Glutamatergic neuron (in vitro differentiated cells): ENCODE data around the gene ZNF12. TPM values are rescaled to one million over a fixed set of nuclear protein-coding genes. Genes with fewer than 3 reads are reported as not detected.
"Not testable (repeated sequence)": the region's sequence is repeated elsewhere in the genome, so short reads cannot be mapped to it uniquely, and the experiment has no call there.

Source experiments
- DNase-seq: peaks from one replicate; pipeline ENCODE4 v3.0.0; 2022
- H3K27ac Mint-ChIP-seq: one replicate; pipeline ENCODE4 v1.8.0; 2020; ENCODE audit warnings: mild to moderate bottlenecking, mixed read lengths, inconsistent platforms; ENCODE audit not compliant: unreplicated experiment
- H3K27me3 Mint-ChIP-seq: one replicate; pipeline ENCODE4 v1.8.0; 2020; ENCODE audit warnings: mild to moderate bottlenecking, moderate library complexity, mixed read lengths, inconsistent platforms; ENCODE audit not compliant: unreplicated experiment
- H3K36me3 Mint-ChIP-seq: one replicate; pipeline ENCODE4 v1.8.0; 2020; ENCODE audit warnings: mild to moderate bottlenecking, mixed read lengths, inconsistent platforms; ENCODE audit not compliant: unreplicated experiment
- H3K4me1 Mint-ChIP-seq: one replicate; pipeline ENCODE4 v1.8.0; 2020; ENCODE audit warnings: mild to moderate bottlenecking, low read depth, mixed read lengths, inconsistent platforms; ENCODE audit not compliant: unreplicated experiment
- H3K4me3 Mint-ChIP-seq: one replicate; pipeline ENCODE4 v1.8.0; 2020; ENCODE audit warnings: mild to moderate bottlenecking, mixed read lengths, inconsistent platforms; ENCODE audit not compliant: unreplicated experiment
- H3K9me3 Mint-ChIP-seq: one replicate; pipeline ENCODE4 v1.8.0; 2020; ENCODE audit warnings: mild to moderate bottlenecking, moderate library complexity, mixed read lengths, inconsistent platforms; ENCODE audit not compliant: unreplicated experiment
- CTCF ChIP-seq: fragments of 200-600 bp; sonication (generic); IDR thresholded peaks from one replicate; pipeline ENCODE4 v1.5.0; 2021; ENCODE audit not compliant: partially characterized antibody, unreplicated experiment
- total RNA-seq: library from RNA; stranded (reverse); fragmentation: NEBNext Ultra II Directional; extraction: Animal tissue kit (Norgen Biotek cat#: 25700); gene quantifications from one replicate; pipeline ENCODE4 v1.2.1, GENCODE V29; 2021; ENCODE audit not compliant: unreplicated experiment

Gene ZNF12
- total RNA-seq, 1 donor from 2014 or later = 19.6 TPM

DNA sequence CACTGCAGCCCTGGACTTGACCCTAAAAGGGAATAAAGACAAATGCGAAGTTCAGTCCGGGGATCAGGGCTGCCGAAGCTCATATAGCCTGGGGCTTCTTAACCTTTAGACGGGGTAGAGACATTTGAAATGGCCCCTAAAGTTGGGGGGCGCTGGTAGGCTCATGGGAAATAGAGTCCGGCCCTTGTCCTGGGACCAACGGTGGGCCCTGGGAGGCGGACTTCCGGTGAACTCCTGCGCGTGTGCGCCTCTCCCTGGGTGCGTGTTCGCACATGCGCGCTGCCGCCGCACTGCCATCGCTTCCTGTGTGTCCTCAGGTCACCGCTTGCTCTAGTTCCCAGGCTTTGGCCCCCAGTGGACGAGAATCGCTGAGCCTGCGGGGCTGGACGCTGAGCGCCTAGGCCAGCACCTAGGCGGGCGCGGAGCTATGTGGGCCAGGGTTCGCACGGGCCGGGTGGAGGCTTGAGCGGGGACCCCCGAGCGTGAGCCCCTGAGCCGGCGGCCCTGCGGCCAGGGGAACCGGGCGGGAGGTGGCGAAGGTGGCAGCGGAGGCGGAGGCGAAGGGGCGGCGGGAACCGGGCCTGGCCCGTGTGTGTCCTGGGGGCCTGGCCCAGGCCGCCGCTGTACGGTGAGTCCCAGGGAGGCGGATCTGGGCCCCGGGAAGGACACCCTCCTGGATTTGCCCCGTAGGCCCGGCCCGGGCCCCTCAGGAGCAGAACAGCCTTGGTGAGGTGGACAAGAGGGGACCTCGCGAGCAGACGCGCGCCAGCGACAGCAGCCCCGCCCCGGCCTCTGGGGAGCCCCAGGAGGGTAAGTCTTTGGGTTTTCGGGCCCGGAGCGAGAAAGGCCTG, 23.0 kb upstream of the ZNF12 start:
- H3K27ac Mint-ChIP-seq = peak overlapping the region; percentile 73
- peak overlapping the region; percentile 94 for H3K4me3 Mint-ChIP-seq
- no peaks in the 10 kb centered on the region for H3K27me3 Mint-ChIP-seq
- no peaks in the 10 kb centered on the region for H3K9me3 Mint-ChIP-seq
- H3K4me1 Mint-ChIP-seq = peaks cover 5% of the 10 kb centered on the region
- H3K36me3 Mint-ChIP-seq = no peaks in the 10 kb centered on the region
- no peak for TF ChIP-seq CTCF
- peak; percentile 87 for DNase-seq

DNA sequence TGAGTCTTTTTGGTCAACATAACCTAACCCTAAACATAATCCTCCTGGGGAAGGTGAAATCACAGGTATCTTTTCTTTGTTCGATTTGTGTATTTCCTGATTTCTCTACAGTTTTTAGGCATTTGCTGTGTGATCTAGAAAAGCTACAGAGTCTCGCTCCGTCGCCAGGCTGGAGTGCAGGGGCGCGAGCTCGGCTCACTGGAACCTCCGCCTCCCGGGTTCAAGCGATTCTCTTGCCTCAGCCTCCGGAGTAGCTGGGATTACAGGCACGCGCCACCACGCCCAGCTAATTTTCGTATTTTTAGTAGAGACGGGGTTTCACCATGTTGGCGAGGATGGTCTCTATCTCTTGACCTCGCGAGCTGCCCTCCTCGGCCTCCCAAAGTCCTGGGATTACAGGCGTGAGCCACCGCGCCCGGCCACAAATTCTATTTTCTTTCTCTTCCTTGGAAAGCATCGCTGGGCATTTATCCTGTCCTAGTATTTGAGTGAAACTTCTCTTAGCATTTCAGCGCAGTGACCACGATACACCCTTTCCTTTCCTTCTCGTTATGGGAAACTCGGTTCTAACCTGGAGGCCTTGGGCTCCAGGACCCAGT, 22.2 kb upstream of the ZNF12 start:
- DNase-seq, H3K4me1 Mint-ChIP-seq, H3K36me3 Mint-ChIP-seq, H3K27me3 Mint-ChIP-seq, H3K9me3 Mint-ChIP-seq: not testable (repeated sequence)
- H3K27ac Mint-ChIP-seq = peak overlapping the region; percentile 35
- peak overlapping the region; percentile 82 for H3K4me3 Mint-ChIP-seq

- Mint-ChIP-seq H3K27ac (no peak overlapping the region), H3K4me1 (peaks cover 5% of the 10 kb centered on the region), H3K9me3 (no peaks in the 10 kb centered on the region), H3K4me3 (no peak overlapping the region), H3K36me3 (no peaks in the 10 kb centered on the region), H3K27me3 (peaks cover 2% of the 10 kb centered on the region)
- no peak for TF ChIP-seq CTCF
- DNase-seq = no peak
Observed at GRCh38 chr7:6727663-6728062, 20.9 kb upstream of the ZNF12 start.

DNA sequence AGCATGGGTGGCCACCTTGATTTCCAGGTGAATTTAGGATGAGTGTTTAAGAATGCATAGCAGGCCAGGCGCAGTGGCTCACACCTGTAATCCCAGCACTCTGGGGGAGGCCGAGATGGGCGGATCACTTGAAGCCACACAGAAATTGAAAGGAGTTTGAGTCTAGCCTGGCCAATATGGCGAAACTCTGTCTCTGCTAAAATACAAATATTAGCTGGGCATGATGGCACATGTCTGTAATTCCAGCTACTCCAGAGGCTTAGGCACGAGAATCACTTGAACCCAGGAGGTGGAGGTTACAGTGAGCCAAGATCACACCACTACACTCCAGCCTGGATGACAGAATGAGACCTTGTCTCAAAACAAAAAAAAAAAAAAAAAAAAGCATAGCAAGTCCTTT, 19.6 kb upstream of the ZNF12 start:
- not testable (repeated sequence) for H3K36me3 Mint-ChIP-seq, H3K4me3 Mint-ChIP-seq, H3K4me1 Mint-ChIP-seq, DNase-seq, H3K27ac Mint-ChIP-seq, H3K27me3 Mint-ChIP-seq, H3K9me3 Mint-ChIP-seq

DNA sequence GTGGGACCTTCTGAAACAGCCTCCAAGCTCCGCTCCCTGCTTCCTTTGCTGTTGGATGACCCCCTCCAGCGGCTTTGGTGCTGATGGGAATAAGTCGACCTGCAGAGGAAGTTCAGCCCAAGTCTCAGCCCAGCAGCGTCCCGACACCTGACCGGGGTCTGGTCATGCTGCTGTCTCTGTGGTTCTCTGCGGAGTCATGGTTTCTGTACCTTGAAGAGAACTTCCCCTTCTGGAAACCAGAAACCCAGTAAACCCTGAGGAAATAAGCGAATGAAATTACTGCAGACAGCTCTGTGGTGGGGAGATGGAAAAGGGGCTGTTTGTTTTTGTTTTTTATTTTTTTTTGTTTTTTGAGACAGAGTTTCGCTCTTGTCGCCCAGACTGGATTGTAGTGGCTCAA, 18.3 kb upstream of the ZNF12 start:
- TF ChIP-seq CTCF = no peak
- Mint-ChIP-seq H3K9me3 (peaks cover 2% of the 10 kb centered on the region), H3K4me1 (peaks cover 2% of the 10 kb centered on the region), H3K27me3 (peaks cover 2% of the 10 kb centered on the region), H3K4me3 (no peak overlapping the region), H3K27ac (no peak overlapping the region), H3K36me3 (no peaks in the 10 kb centered on the region)
- no peak for DNase-seq

GRCh38 chr7:6724351-6724750, 17.6 kb upstream of the ZNF12 start:
- H3K4me1 Mint-ChIP-seq, H3K27me3 Mint-ChIP-seq, H3K9me3 Mint-ChIP-seq, H3K4me3 Mint-ChIP-seq, DNase-seq, H3K27ac Mint-ChIP-seq, H3K36me3 Mint-ChIP-seq: not testable (repeated sequence)
